GM23338 (cell line): ENCODE results near the gene GTF3C5. TPM values are rescaled to one million over a fixed set of nuclear protein-coding genes. Genes with fewer than 3 reads are reported as not detected.

Experiments
- ATAC-seq: fragments of 200-7000 bp; cut with Tn5 transposase; 3 replicates; pipeline ENCODE4 v1.9.1; 2020
- DNase-seq: peaks from one replicate; pipeline ENCODE4 v3.0.0-alpha.2; 2015; ENCODE audit warnings: low spot score
- H2AFZ ChIP-seq: fragments of 200-600 bp; sonication (generic); 2 replicates; pipeline ENCODE4 v1.8.0; 2016; ENCODE audit warnings: antibody characterized with exemption, mild to moderate bottlenecking, moderate library complexity
- H3F3A ChIP-seq: fragments of 200-600 bp; sonication (generic); replicated peaks from 2 replicates; pipeline ENCODE4 v1.8.0; 2017; ENCODE audit warnings: antibody characterized with exemption, mixed run types, low read depth
- H3K27ac ChIP-seq: fragments of 200-600 bp; sonication (generic); 2 replicates; pipeline ENCODE4 v1.6.1; 2016; ENCODE audit warnings: low read depth
- H3K27me3 ChIP-seq: fragments of 200-600 bp; sonication (generic); 2 replicates; pipeline ENCODE4 v1.8.0; 2016; ENCODE audit warnings: mild to moderate bottlenecking, mixed run types, moderate library complexity; ENCODE audit not compliant: insufficient read depth
- H3K36me3 ChIP-seq: fragments of 200-600 bp; sonication (generic); 2 replicates; pipeline ENCODE4 v1.8.0; 2016; ENCODE audit warnings: mild to moderate bottlenecking; ENCODE audit not compliant: insufficient read depth
- H3K4me1 ChIP-seq: fragments of 200-600 bp; sonication (generic); 2 replicates; pipeline ENCODE4 v1.8.0; 2016; ENCODE audit warnings: mild to moderate bottlenecking, moderate library complexity; ENCODE audit not compliant: insufficient read depth
- H3K4me2 ChIP-seq: fragments of 200-600 bp; sonication (generic); 2 replicates; pipeline ENCODE4 v1.7.1; 2017; ENCODE audit warnings: mixed run types
- H3K4me3 ChIP-seq: fragments of 200-600 bp; sonication (generic); 2 replicates; pipeline ENCODE4 v1.6.1; 2016; ENCODE audit warnings: mixed run types
- H3K79me2 ChIP-seq: fragments of 200-600 bp; sonication (generic); replicated peaks from 2 replicates; pipeline ENCODE4 v1.8.0; 2017; ENCODE audit warnings: mild to moderate bottlenecking; ENCODE audit not compliant: insufficient read depth
- H3K9me2 ChIP-seq: fragments of 200-600 bp; sonication (generic); 2 replicates; pipeline ENCODE4 v1.8.0; 2017; ENCODE audit not compliant: insufficient read depth
- H4K20me1 ChIP-seq: fragments of 200-600 bp; sonication (generic); replicated peaks from 2 replicates; pipeline ENCODE4 v1.8.0; 2017; ENCODE audit warnings: mild to moderate bottlenecking; ENCODE audit not compliant: insufficient read depth
- H3K27ac Mint-ChIP-seq: 2 replicates; pipeline ENCODE4 v1.8.0; 2020; ENCODE audit warnings: inconsistent platforms, mild to moderate bottlenecking, moderate library complexity, mixed read lengths
- H3K27me3 Mint-ChIP-seq: 3 replicates; pipeline ENCODE4 v1.8.0; 2022; ENCODE audit warnings: low read depth, mild to moderate bottlenecking, moderate library complexity, mixed read lengths, inconsistent platforms; ENCODE audit not compliant: insufficient read depth, poor library complexity
- H3K36me3 Mint-ChIP-seq: 3 replicates; pipeline ENCODE4 v1.8.0; 2021; ENCODE audit warnings: low read depth, mild to moderate bottlenecking, inconsistent platforms, moderate library complexity, mixed read lengths
- H3K4me1 Mint-ChIP-seq: 3 replicates; pipeline ENCODE4 v1.8.0; 2020; ENCODE audit warnings: mild to moderate bottlenecking, inconsistent platforms, mixed read lengths
- H3K4me3 Mint-ChIP-seq: 3 replicates; pipeline ENCODE4 v1.8.0; 2021; ENCODE audit warnings: moderate library complexity, mild to moderate bottlenecking, inconsistent platforms, mixed read lengths
- H3K9me3 Mint-ChIP-seq: 3 replicates; pipeline ENCODE4 v1.8.0; 2020; ENCODE audit warnings: moderate library complexity, mild to moderate bottlenecking, inconsistent platforms, mixed read lengths
- ETS1 ChIP-seq: IDR thresholded peaks from 2 replicates; pipeline ENCODE4 v1.6.1; 2016; ENCODE audit warnings: antibody characterized with exemption
- EZH2phosphoT487 ChIP-seq: fragments of 200-600 bp; sonication (generic); IDR thresholded peaks from one replicate; pipeline ENCODE4 v1.8.1; 2018; ENCODE audit warnings: antibody characterized with exemption; ENCODE audit not compliant: unreplicated experiment
- JUNB ChIP-seq: IDR thresholded peaks from one replicate; pipeline ENCODE4 v1.6.1; 2016; ENCODE audit warnings: antibody characterized with exemption; ENCODE audit not compliant: unreplicated experiment
- REST ChIP-seq: IDR thresholded peaks from one replicate; pipeline ENCODE4 v1.6.1; 2018; ENCODE audit warnings: antibody characterized with exemption; ENCODE audit not compliant: unreplicated experiment
- polyA plus RNA-seq: library from polyadenylated mRNA; unstranded; fragments of >200 nt; fragmentation: Nextera tagmentation; extraction: Ambion mirVana; gene quantifications from 2 replicates; pipeline ENCODE4 v1.2.1, GENCODE V29; 2016
- total RNA-seq: library from RNA; depleted of rRNA; stranded (reverse); fragments of >200 nt; shearing (Covaris generic); gene quantifications from 2 replicates; pipeline ENCODE4 v1.2.3, GENCODE V29; 2014

Gene GTF3C5
- total and polyA plus RNA-seq, 2 experiments from 2014 or later: 46.0 to 78.8 TPM

- peaks cover 10% of the 10 kb centered on the region for H3K27me3 Mint-ChIP-seq
These were observed 7.5 kb upstream of the GTF3C5 start for GRCh38 chr9:133023117-133023890.

More at GRCh38 chr9:133023117-133023890, 7.5 kb upstream of the GTF3C5 start:
- Mint-ChIP-seq H3K4me1 (peaks cover 3% of the 10 kb centered on the region; the same call in 2 of the 3 replicates), H3K27ac (no peak overlapping the region), H3K4me3 (no peak overlapping the region), H3K36me3 (no peaks in the 10 kb centered on the region), H3K9me3 (peaks cover 11% of the 10 kb centered on the region; the same call in 2 of the 3 replicates)
- DNase-seq (peak; percentile 50), ATAC-seq (peak; percentile 53)
- Histone ChIP-seq H4K20me1 (no peaks in the 10 kb centered on the region), H3K27me3 (no peaks in the 10 kb centered on the region; the same call in 1 of the 2 replicates), H3K4me1 (no peaks in the 10 kb centered on the region), H3K36me3 (no peaks in the 10 kb centered on the region), H2AFZ (0 out of 2 replicates have a peak overlapping the region, but pooled peaks have one; percentile 38), H3K27ac (no peak overlapping the region), H3F3A (no peaks in the 10 kb centered on the region), H3K79me2 (no peaks in the 10 kb centered on the region), H3K4me3 (no peak overlapping the region), H3K4me2 (no peak overlapping the region), H3K9me2 (no peaks in the 10 kb centered on the region)
- TF ChIP-seq EZH2phosphoT487 (no peak), REST (no peak), JUNB (no peak), ETS1 (no peak)
